ENCODE results near the gene CALN1.

CALN1 gene

GRCh38 chr7:72140566-72140965 lies 271.6 kb downstream of the CALN1 start:
- no peaks in the 10 kb centered on the region for H3K27me3 ChIP-seq
- TF ChIP-seq CTCF (IDR thresholded peaks at IDR 0.05; ENCODE audit: low read depth, low read length): no peak
- no peaks in the 10 kb centered on the region for H3K36me3 ChIP-seq
- H3K4me3 ChIP-seq (ENCODE audit: low read depth, low read length): no peak overlapping the region
- no peaks in the 10 kb centered on the region for H3K4me1 ChIP-seq
- DNase-seq: no peak
- no peaks in the 10 kb centered on the region for H3K9me3 ChIP-seq

- no peak overlapping the region for H3K4me3 ChIP-seq (ENCODE audit: low read depth, low read length)
- H3K36me3 ChIP-seq: no peaks in the 10 kb centered on the region
- DNase-seq: no peak
- H3K27me3 ChIP-seq: no peaks in the 10 kb centered on the region
- no peaks in the 10 kb centered on the region for H3K9me3 ChIP-seq
- TF ChIP-seq CTCF (IDR thresholded peaks at IDR 0.05; ENCODE audit: low read depth, low read length): no peak
- no peaks in the 10 kb centered on the region for H3K4me1 ChIP-seq
Observed at GRCh38 chr7:72127136-72127535, 285.0 kb downstream of the CALN1 start.

GRCh38 chr7:72123913-72124312 lies 288.2 kb downstream of the CALN1 start:
- no peaks in the 10 kb centered on the region for H3K4me1 ChIP-seq
- no peak overlapping the region for H3K4me3 ChIP-seq (ENCODE audit: low read depth, low read length)
- DNase-seq: no peak
- TF ChIP-seq CTCF (IDR thresholded peaks at IDR 0.05; ENCODE audit: low read depth, low read length): no peak
- H3K36me3 ChIP-seq: no peaks in the 10 kb centered on the region
- no peaks in the 10 kb centered on the region for H3K9me3 ChIP-seq
- no peaks in the 10 kb centered on the region for H3K27me3 ChIP-seq

- no peak for TF ChIP-seq CTCF (IDR thresholded peaks at IDR 0.05; ENCODE audit: low read depth, low read length)
- Histone ChIP-seq H3K4me3 (ENCODE audit: low read depth, low read length) (no peak overlapping the region), H3K36me3 (no peaks in the 10 kb centered on the region), H3K9me3 (no peaks in the 10 kb centered on the region), H3K27me3 (no peaks in the 10 kb centered on the region), H3K4me1 (no peaks in the 10 kb centered on the region)
- no peak for DNase-seq
Observed at GRCh38 chr7:72118366-72118765, 293.8 kb downstream of the CALN1 start.

- Histone ChIP-seq H3K9me3 (no peaks in the 10 kb centered on the region), H3K4me3 (ENCODE audit: low read depth, low read length) (no peak overlapping the region), H3K27me3 (no peaks in the 10 kb centered on the region), H3K4me1 (peaks cover 3% of the 10 kb centered on the region; the same call in 1 of the 2 replicates), H3K36me3 (no peaks in the 10 kb centered on the region)
- no peak for TF ChIP-seq CTCF (IDR thresholded peaks at IDR 0.05; ENCODE audit: low read depth, low read length)
- no peak for DNase-seq
Observed at GRCh38 chr7:72114129-72114528, 298.0 kb downstream of the CALN1 start.

GRCh38 chr7:72112992-72113391 lies 299.1 kb downstream of the CALN1 start:
- H3K27me3 ChIP-seq: no peaks in the 10 kb centered on the region
- H3K9me3 ChIP-seq: no peaks in the 10 kb centered on the region
- no peak overlapping the region for H3K4me3 ChIP-seq (ENCODE audit: low read depth, low read length)
- TF ChIP-seq CTCF (IDR thresholded peaks at IDR 0.05; ENCODE audit: low read depth, low read length): no peak
- DNase-seq: no peak
- no peaks in the 10 kb centered on the region for H3K36me3 ChIP-seq
- H3K4me1 ChIP-seq: peaks cover 3% of the 10 kb centered on the region; the same call in 1 of the 2 replicates
